Measurements from ENCODE around the gene RLBP1. TPM values are rescaled to one million over a fixed set of nuclear protein-coding genes. Genes with fewer than 3 reads are reported as not detected.
"Not testable (repeated sequence)": the region's sequence is repeated elsewhere in the genome, so short reads cannot be mapped to it uniquely, and the experiment has no call there.

RLBP1 gene
- total RNA-seq, 5 donors from 2014 or later (not counting 1 experiment from before 2014, with no cell fraction given): not detected

- peak overlapping the region; percentile 68 to 92 for H3K4me3 ChIP-seq (ENCODE audit: control insufficient read depth in 1 of 2, extremely low read depth in 1 of 2, low read length in 1 of 2)
- Mint-ChIP-seq H3K27me3 (no peaks in the 10 kb centered on the region), H3K4me3 (peak overlapping the region; percentile 89 to 95 (median 92)), H3K4me1 (peaks cover 25 to 35% (median 27%) of the 10 kb centered on the region in 3 donors), H3K9me3 (no peaks in the 10 kb centered on the region), H3K36me3 (peaks cover 5% of the 10 kb centered on the region), H3K27ac (peak overlapping the region; percentile 75 to 77)
- H3K4me1 ChIP-seq (ENCODE audit: control insufficient read depth in 1 of 2, extremely low read depth in 1 of 2, insufficient read depth in 2 of 2, low read length in 2 of 2): peaks cover 4 to 16% of the 10 kb centered on the region in 2 experiments
- H3K27me3 ChIP-seq (replicated peaks in 1 of 2; ENCODE audit: control insufficient read depth in 2 of 2, extremely low read depth in 1 of 2, insufficient read depth in 2 of 2, low read length in 1 of 2): no peaks in the 10 kb centered on the region
- POLR2A ChIA-PET: no interaction called here
- H3K27ac ChIP-seq (ENCODE audit: low read length): no peak overlapping the region
- CTCF ChIA-PET: interaction anchor here in 1 of 2 donors (0.7 to 2.6 kb wide), 2 partner anchors 36 to 584 kb away, joined by 3 to 8 read pairs; no protein-coding TSS in a partner anchor
- H3K9me3 ChIP-seq: no peaks in the 10 kb centered on the region
- peak in 2 of 4 experiments; percentile 1 to 4 for ATAC-seq (replicated peaks in 1 of 4)
- H3K36me3 ChIP-seq (ENCODE audit: control insufficient read depth in 2 of 2, extremely low read depth in 1 of 2, insufficient read depth in 1 of 2, low read length in 1 of 2): no peaks in the 10 kb centered on the region
- 50% methylated on average over 20 of the region's 20 CpGs for WGBS (ENCODE audit: insufficient coverage)
- peak in 1 of 35 experiments; percentile 3 for DNase-seq
Observed at GRCh38 chr15:89243046-89243690, 21.8 kb upstream of the RLBP1 start.

DNA sequence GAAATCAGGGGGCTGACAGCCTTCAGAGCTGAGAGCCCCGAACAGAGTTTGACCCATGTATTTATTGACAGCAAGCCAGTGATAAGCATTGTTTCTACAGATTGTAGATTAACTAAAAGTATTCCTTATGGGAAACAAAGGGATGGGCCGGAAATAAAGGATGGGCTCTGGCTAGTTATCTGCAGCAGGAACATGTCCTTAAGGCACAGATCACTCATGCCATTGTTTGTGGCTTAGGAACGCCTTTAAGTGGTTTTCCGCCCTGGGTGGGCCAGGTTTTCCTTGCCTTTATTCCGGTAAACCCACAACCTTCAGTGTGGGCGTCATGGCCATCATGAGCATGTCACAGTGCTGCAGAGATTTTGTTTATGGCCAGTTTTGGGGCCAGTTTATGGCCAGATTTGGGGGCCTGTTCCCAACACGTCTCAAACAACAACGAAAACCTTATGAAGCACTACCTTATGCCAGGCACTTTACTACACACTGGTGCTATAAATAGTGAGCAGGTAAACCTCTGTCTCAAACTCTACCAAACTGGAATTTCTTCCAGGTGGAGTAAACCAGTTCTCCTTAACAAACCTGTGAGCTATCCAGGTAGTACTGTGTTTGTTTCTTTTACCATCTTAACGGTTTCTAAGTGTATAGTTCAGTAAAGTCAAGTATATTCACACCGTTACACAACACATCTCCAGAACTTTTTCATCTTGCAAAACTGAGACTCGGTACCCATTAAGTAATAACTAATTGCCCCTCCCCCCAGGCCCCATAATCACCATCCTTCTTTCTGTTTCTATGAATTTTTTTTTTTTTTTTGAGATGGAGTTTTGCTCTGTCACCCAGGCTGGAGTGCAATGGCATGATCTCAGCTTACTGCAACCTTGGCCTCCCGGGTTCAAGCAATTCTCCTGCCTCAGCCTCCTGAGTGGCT lies 18.8 kb upstream of the RLBP1 start:
- ATAC-seq (replicated peaks in 1 of 4); H3K4me3 ChIP-seq (ENCODE audit: control insufficient read depth in 1 of 2, extremely low read depth in 1 of 2, low read length in 1 of 2); H3K27me3 Mint-ChIP-seq; H3K9me3 ChIP-seq; H3K36me3 ChIP-seq (ENCODE audit: control insufficient read depth in 2 of 2, extremely low read depth in 1 of 2, insufficient read depth in 1 of 2, low read length in 1 of 2); H3K36me3 Mint-ChIP-seq; H3K27ac Mint-ChIP-seq; DNase-seq; H3K27ac ChIP-seq (ENCODE audit: low read length); H3K9me3 Mint-ChIP-seq; H3K27me3 ChIP-seq (replicated peaks in 1 of 2; ENCODE audit: control insufficient read depth in 2 of 2, extremely low read depth in 1 of 2, insufficient read depth in 2 of 2, low read length in 1 of 2); CTCF ChIA-PET; POLR2A ChIA-PET; H3K4me3 Mint-ChIP-seq: not testable (repeated sequence)
- peaks cover 19 to 22% (median 22%) of the 10 kb centered on the region in 3 donors for H3K4me1 Mint-ChIP-seq
- 94% methylated on average over 4 of the region's 12 CpGs for WGBS (ENCODE audit: insufficient coverage)
- H3K4me1 ChIP-seq (ENCODE audit: control insufficient read depth in 1 of 2, extremely low read depth in 1 of 2, insufficient read depth in 2 of 2, low read length in 2 of 2): peaks cover 4 to 16% of the 10 kb centered on the region in 2 experiments

GRCh38 chr15:89231832-89232231 lies 10.5 kb upstream of the RLBP1 start:
- DNase-seq: no peak
- Mint-ChIP-seq H3K4me1 (no peaks in the 10 kb centered on the region), H3K27me3 (peaks cover 15 to 17% of the 10 kb centered on the region in 2 donors), H3K4me3 (no peak overlapping the region), H3K27ac (no peak overlapping the region), H3K9me3 (no peaks in the 10 kb centered on the region), H3K36me3 (no peaks in the 10 kb centered on the region)
- no peaks in the 10 kb centered on the region for H3K36me3 ChIP-seq (ENCODE audit: control insufficient read depth in 2 of 2, extremely low read depth in 1 of 2, insufficient read depth in 1 of 2, low read length in 1 of 2)
- H3K4me3 ChIP-seq (ENCODE audit: control insufficient read depth in 1 of 2, extremely low read depth in 1 of 2, low read length in 1 of 2): no peak overlapping the region
- H3K27me3 ChIP-seq (replicated peaks in 1 of 2; ENCODE audit: control insufficient read depth in 2 of 2, extremely low read depth in 1 of 2, insufficient read depth in 2 of 2, low read length in 1 of 2): peaks cover 0 to 8% of the 10 kb centered on the region in 2 experiments
- ChIA-PET CTCF (no interaction called here), POLR2A (no interaction called here)
- no peaks in the 10 kb centered on the region for H3K9me3 ChIP-seq
- no peak overlapping the region for H3K27ac ChIP-seq (ENCODE audit: low read length)
- H3K4me1 ChIP-seq (ENCODE audit: control insufficient read depth in 1 of 2, extremely low read depth in 1 of 2, insufficient read depth in 2 of 2, low read length in 2 of 2): no peaks in the 10 kb centered on the region
- ATAC-seq (replicated peaks in 1 of 4): no peak

DNA sequence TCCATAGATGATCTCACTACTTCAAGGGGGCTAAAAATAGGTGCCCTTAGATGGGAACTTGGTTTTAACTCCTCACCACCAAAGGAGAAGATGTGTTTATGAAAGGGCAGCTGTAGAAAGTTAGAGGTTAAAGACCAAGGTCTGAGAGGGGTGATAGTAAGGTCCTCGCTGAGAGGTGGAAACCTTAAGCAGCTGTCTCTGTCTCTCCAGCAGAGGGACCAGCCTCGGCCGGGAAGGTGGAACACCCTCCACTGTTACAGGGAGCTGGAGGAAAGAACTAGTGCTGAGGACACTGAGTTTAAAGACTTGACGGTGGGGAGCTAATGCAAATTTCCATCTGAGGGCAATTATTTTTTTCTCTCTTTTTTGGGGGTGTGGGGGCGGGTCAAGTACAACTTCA lies 8.9 kb upstream of the RLBP1 start:
- Mint-ChIP-seq H3K4me1 (no peaks in the 10 kb centered on the region), H3K36me3 (no peaks in the 10 kb centered on the region), H3K27me3 (peaks cover 13 to 17% of the 10 kb centered on the region in 2 donors), H3K4me3 (no peak overlapping the region), H3K9me3 (no peaks in the 10 kb centered on the region), H3K27ac (no peak overlapping the region)
- Histone ChIP-seq H3K4me3 (ENCODE audit: control insufficient read depth in 1 of 2, extremely low read depth in 1 of 2, low read length in 1 of 2) (no peak overlapping the region), H3K4me1 (ENCODE audit: control insufficient read depth in 1 of 2, extremely low read depth in 1 of 2, insufficient read depth in 2 of 2, low read length in 2 of 2) (no peaks in the 10 kb centered on the region), H3K36me3 (ENCODE audit: control insufficient read depth in 2 of 2, extremely low read depth in 1 of 2, insufficient read depth in 1 of 2, low read length in 1 of 2) (no peaks in the 10 kb centered on the region), H3K27me3 (replicated peaks in 1 of 2; ENCODE audit: control insufficient read depth in 2 of 2, extremely low read depth in 1 of 2, insufficient read depth in 2 of 2, low read length in 1 of 2) (peaks cover 0 to 10% of the 10 kb centered on the region in 2 experiments), H3K9me3 (no peaks in the 10 kb centered on the region), H3K27ac (ENCODE audit: low read length) (no peak overlapping the region)
- DNase-seq (no peak), ATAC-seq (replicated peaks in 1 of 4) (no peak)
- ChIA-PET CTCF (no interaction called here), POLR2A (interaction anchor here in 1 of 2 donors (0.6 kb wide), 1 partner anchor 462 kb away, joined by 4 read pairs; no protein-coding TSS in a partner anchor)
- 78% methylated on average over 1 of the region's 5 CpGs for WGBS (ENCODE audit: insufficient coverage)

- ChIA-PET CTCF (interaction anchor here in 1 of 2 donors (0.6 kb wide), 1 partner anchor 194 kb away, joined by 4 read pairs; no protein-coding TSS in a partner anchor), POLR2A (no interaction called here)
- H3K27me3 Mint-ChIP-seq: peaks cover 12 to 13% of the 10 kb centered on the region in 2 donors
Observed at GRCh38 chr15:89227425-89227824, 6.0 kb upstream of the RLBP1 start.

GRCh38 chr15:89226359-89227221 lies 5.2 kb upstream of the RLBP1 start:
- Mint-ChIP-seq H3K4me1 (no peaks in the 10 kb centered on the region), H3K4me3 (no peak overlapping the region), H3K27ac (no peak overlapping the region), H3K9me3 (no peaks in the 10 kb centered on the region), H3K27me3 (peaks cover 5 to 12% of the 10 kb centered on the region in 2 donors), H3K36me3 (no peaks in the 10 kb centered on the region)
- no peaks in the 10 kb centered on the region for H3K36me3 ChIP-seq (ENCODE audit: control insufficient read depth in 2 of 2, extremely low read depth in 1 of 2, insufficient read depth in 1 of 2, low read length in 1 of 2)
- DNase-seq (no peak), ATAC-seq (replicated peaks in 1 of 4) (no peak)
- ChIA-PET POLR2A (no interaction called here), CTCF (interaction anchor here in 1 of 2 donors (0.6 kb wide), 1 partner anchor 194 kb away, joined by 4 read pairs; no protein-coding TSS in a partner anchor)
- H3K9me3 ChIP-seq: no peaks in the 10 kb centered on the region
- no peaks in the 10 kb centered on the region for H3K4me1 ChIP-seq (ENCODE audit: control insufficient read depth in 1 of 2, extremely low read depth in 1 of 2, insufficient read depth in 2 of 2, low read length in 2 of 2)
- no peak overlapping the region for H3K27ac ChIP-seq (ENCODE audit: low read length)
- H3K27me3 ChIP-seq (replicated peaks in 1 of 2; ENCODE audit: control insufficient read depth in 2 of 2, extremely low read depth in 1 of 2, insufficient read depth in 2 of 2, low read length in 1 of 2): peaks cover 0 to 19% of the 10 kb centered on the region in 2 experiments
- H3K4me3 ChIP-seq (ENCODE audit: control insufficient read depth in 1 of 2, extremely low read depth in 1 of 2, low read length in 1 of 2): no peak overlapping the region
- 83% methylated on average over 10 of the region's 14 CpGs for WGBS (ENCODE audit: insufficient coverage)

More at GRCh38 chr15:89227425-89227824, 6.0 kb upstream of the RLBP1 start:
- Mint-ChIP-seq H3K36me3 (no peaks in the 10 kb centered on the region), H3K27ac (no peak overlapping the region), H3K9me3 (no peaks in the 10 kb centered on the region), H3K4me3 (no peak overlapping the region), H3K4me1 (no peaks in the 10 kb centered on the region)
- Histone ChIP-seq H3K36me3 (ENCODE audit: control insufficient read depth in 2 of 2, extremely low read depth in 1 of 2, insufficient read depth in 1 of 2, low read length in 1 of 2) (no peaks in the 10 kb centered on the region), H3K4me1 (ENCODE audit: control insufficient read depth in 1 of 2, extremely low read depth in 1 of 2, insufficient read depth in 2 of 2, low read length in 2 of 2) (no peaks in the 10 kb centered on the region), H3K9me3 (no peaks in the 10 kb centered on the region), H3K27me3 (replicated peaks in 1 of 2; ENCODE audit: control insufficient read depth in 2 of 2, extremely low read depth in 1 of 2, insufficient read depth in 2 of 2, low read length in 1 of 2) (peaks cover 0 to 14% of the 10 kb centered on the region in 2 experiments), H3K27ac (ENCODE audit: low read length) (no peak overlapping the region), H3K4me3 (ENCODE audit: control insufficient read depth in 1 of 2, extremely low read depth in 1 of 2, low read length in 1 of 2) (no peak overlapping the region)
- no peak for DNase-seq
- ATAC-seq (replicated peaks in 1 of 4): no peak
- 87% methylated on average over 3 of the region's 7 CpGs for WGBS (ENCODE audit: insufficient coverage)

All from T-cell (primary cell).